HEK293 (cell line): Measurements from ENCODE around the gene LAMA1.

Experiments
- CTCF ChIP-seq: fragments of 450-650 bp; formaldehyde crosslinking; IDR thresholded peaks from 2 replicates; pipeline ENCODE4 v1.5.1; 2016; ENCODE audit warnings: missing biosample characterization, missing genetic modification characterization
- REST ChIP-seq: fragments of 450-650 bp; formaldehyde crosslinking; IDR thresholded peaks from 2 replicates; pipeline ENCODE4 v1.5.1; 2016; ENCODE audit warnings: missing biosample characterization, missing genetic modification characterization
- TCF7L2 ChIP-seq: IDR thresholded peaks from 2 replicates; pipeline ENCODE4 v1.6.1; 2011; ENCODE audit warnings: low read depth, mild to moderate bottlenecking, inconsistent platforms, low read length, moderate library complexity, borderline replicate concordance
- ZBTB7A ChIP-seq: fragments of 450-650 bp; formaldehyde crosslinking; IDR thresholded peaks from 2 replicates; pipeline ENCODE4 v1.5.1; 2016; ENCODE audit warnings: low read depth, missing biosample characterization, missing genetic modification characterization
- ZFP41 ChIP-seq: fragments of 450-650 bp; formaldehyde crosslinking; IDR thresholded peaks from 2 replicates; pipeline ENCODE4 v1.5.1; 2016; ENCODE audit warnings: missing biosample characterization, missing genetic modification characterization, borderline replicate concordance
- ZNF184 ChIP-seq: fragments of 450-650 bp; IDR thresholded peaks from 2 replicates; pipeline ENCODE4 v1.5.1; 2018; ENCODE audit warnings: missing biosample characterization, mild to moderate bottlenecking, missing genetic modification characterization
- ZNF221 ChIP-seq: fragments of 450-650 bp; formaldehyde crosslinking; IDR thresholded peaks from 2 replicates; pipeline ENCODE4 v1.5.1; 2017; ENCODE audit warnings: missing biosample characterization, missing genetic modification characterization, borderline replicate concordance
- ZNF274 ChIP-seq, 2 experiments: fragments of 200-500 bp in 1 of 2; fragments of 450-650 bp in 1 of 2; sonication (Bioruptor generic) in 1 of 2; formaldehyde crosslinking in 1 of 2; IDR thresholded peaks; 2 replicates each; pipeline versions ENCODE4 v1.5.1 to v1.6.1; 2014 to 2016; ENCODE audit warnings: borderline replicate concordance in 1 of 2, inconsistent platforms in 1 of 2, low read length in 1 of 2, missing biosample characterization in 1 of 2, missing genetic modification characterization in 1 of 2
- ZNF514 ChIP-seq: fragments of 450-650 bp; formaldehyde crosslinking; IDR thresholded peaks from 2 replicates; pipeline ENCODE4 v1.5.1; 2016; ENCODE audit warnings: missing biosample characterization, missing genetic modification characterization
- ZNF518A ChIP-seq: fragments of 450-650 bp; formaldehyde crosslinking; conservative IDR thresholded peaks from 2 replicates; pipeline ENCODE4 v1.5.1; 2016; ENCODE audit warnings: low read depth, missing biosample characterization, missing genetic modification characterization
- ZNF610 ChIP-seq: fragments of 450-650 bp; formaldehyde crosslinking; IDR thresholded peaks from 2 replicates; pipeline ENCODE4 v1.5.1; 2016; ENCODE audit warnings: missing biosample characterization, missing genetic modification characterization, borderline replicate concordance

GRCh38 chr18:7059276-7059675 is 58.3 kb downstream of the LAMA1 start:
- TF ChIP-seq ZNF518A (tag by site-specific recombination) (no peak), ZNF274 (IDR thresholded peaks at IDR 0.05; ENCODE audit: low read length) (no peak), ZNF274 (tag by site-specific recombination; IDR thresholded peaks at IDR 0.05; ENCODE audit: borderline replicate concordance) (no peak), CTCF (tag by site-specific recombination) (no peak), REST (tag by site-specific recombination) (no peak), ZNF184 (no peak), ZBTB7A (tag by site-specific recombination) (no peak), ZNF221 (tag by site-specific recombination) (no peak), ZNF514 (tag by site-specific recombination) (no peak), ZNF610 (tag by site-specific recombination) (no peak), ZFP41 (tag by site-specific recombination) (no peak), TCF7L2 (no peak)
